Epithelial cell of proximal tubule (primary cell): ENCODE results near the gene TJP1. TPM values are rescaled to one million over a fixed set of nuclear protein-coding genes. Genes with fewer than 3 reads are reported as not detected.

Experiments used
- DNase-seq: peaks from one replicate; pipeline ENCODE4 v3.0.0-alpha.2; 2011; ENCODE audit warnings: low read depth
- H3K4me3 ChIP-seq: 2 replicates; pipeline ENCODE4 v1.5.1; 2011; ENCODE audit warnings: low read depth, mild to moderate bottlenecking, low read length
- total RNA-seq: library from RNA; depleted of rRNA; stranded (reverse); fragments of >200 nt; gene quantifications from 2 replicates; pipeline ENCODE4 v1.2.3, GENCODE V29; 2015
- TF ChIP-seq, protein P1 (sequence below): conservative IDR thresholded peaks from 2 replicates; pipeline ENCODE4 v1.5.1; 2012; ENCODE audit warnings: low read depth, mild to moderate bottlenecking, low read length

TJP1 gene
- total RNA-seq, 1 donor from 2014 or later = 106 TPM

DNA sequence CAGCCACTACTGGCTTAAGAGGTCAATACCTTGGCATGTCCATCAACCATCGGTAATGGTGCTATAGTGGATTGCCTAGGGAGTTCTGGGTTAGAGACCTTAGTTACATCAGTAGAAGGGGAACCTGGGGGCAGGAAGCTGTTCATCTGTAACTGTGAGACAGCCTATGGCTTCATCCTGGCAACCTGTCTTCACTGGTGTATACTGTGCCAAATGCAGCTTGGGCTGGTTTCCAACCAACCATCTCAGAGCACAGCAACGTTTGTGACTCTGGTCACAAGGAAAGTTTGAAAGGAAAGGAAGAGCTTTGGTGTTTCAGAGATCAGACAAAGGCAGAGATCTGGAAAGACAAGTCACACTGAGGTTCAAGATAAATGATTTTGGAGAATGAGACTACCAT, 93.8 kb downstream of the TJP1 start:
- TF ChIP-seq, protein P1, sequence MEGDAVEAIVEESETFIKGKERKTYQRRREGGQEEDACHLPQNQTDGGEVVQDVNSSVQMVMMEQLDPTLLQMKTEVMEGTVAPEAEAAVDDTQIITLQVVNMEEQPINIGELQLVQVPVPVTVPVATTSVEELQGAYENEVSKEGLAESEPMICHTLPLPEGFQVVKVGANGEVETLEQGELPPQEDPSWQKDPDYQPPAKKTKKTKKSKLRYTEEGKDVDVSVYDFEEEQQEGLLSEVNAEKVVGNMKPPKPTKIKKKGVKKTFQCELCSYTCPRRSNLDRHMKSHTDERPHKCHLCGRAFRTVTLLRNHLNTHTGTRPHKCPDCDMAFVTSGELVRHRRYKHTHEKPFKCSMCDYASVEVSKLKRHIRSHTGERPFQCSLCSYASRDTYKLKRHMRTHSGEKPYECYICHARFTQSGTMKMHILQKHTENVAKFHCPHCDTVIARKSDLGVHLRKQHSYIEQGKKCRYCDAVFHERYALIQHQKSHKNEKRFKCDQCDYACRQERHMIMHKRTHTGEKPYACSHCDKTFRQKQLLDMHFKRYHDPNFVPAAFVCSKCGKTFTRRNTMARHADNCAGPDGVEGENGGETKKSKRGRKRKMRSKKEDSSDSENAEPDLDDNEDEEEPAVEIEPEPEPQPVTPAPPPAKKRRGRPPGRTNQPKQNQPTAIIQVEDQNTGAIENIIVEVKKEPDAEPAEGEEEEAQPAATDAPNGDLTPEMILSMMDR = no peak
- no peak for DNase-seq
- no peak overlapping the region for H3K4me3 ChIP-seq

DNA sequence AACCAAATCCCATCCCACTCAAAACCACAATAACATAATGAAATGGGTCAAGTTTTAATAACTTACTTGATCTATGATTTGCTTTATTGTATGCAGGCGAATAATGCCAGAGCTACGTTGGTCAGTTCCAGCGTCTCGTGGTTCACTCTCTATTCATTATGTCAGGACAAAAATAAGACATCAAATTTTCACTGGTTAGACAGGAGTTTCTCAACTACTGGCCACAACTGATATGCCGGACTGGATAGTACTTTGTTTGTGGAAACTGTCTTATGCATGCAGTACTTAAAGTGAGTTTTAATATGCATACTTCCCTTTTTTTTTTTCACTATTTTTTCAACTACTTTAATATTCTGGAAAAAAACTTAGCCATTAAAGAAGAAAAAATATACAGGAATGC, 94.4 kb downstream of the TJP1 start:
- no peak for DNase-seq
- no peak overlapping the region for H3K4me3 ChIP-seq
- TF ChIP-seq, protein P1 = no peak

DNA sequence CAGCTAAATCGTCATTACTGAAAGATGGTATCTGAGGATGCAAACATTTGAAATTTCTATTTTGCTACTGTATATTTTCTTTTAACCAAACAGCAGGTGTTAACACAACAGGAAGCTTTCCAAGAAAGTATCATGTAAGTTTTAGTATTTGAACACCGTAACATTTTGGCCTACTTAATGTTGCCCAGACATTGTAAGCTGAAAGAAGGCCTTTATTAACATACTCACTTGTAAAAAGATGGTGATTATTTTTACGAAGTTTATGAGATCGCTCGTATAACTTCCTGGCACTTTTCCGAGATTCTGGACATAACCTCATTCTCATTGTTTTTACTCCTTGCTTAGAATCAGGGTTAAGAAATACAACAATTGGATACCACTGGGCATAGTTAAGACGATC, 95.7 kb downstream of the TJP1 start:
- TF ChIP-seq, protein P1 = no peak
- no peak overlapping the region for H3K4me3 ChIP-seq
- DNase-seq = no peak

DNA sequence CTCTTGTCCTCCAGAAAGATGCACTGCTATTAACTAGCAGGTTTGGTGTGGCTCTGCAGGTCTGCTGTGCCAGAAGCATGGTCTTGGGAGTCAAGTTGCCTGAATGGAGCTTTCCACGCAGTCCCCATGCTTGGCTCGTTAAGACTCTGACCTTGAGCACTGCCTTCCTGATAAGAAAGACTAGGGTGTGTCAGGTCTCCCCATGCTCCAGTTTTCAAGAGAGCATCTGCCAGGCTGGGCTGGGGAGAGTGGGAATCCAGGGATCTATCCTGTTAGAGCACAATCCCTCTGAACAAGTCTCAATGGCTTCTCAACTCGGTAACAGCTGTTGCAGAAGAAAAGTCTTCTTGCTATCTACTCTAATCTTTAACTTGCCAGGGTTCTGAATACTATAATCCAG, 98.2 kb downstream of the TJP1 start:
- H3K4me3 ChIP-seq = no peak overlapping the region
- TF ChIP-seq, protein P1 = no peak
- DNase-seq = no peak

DNA sequence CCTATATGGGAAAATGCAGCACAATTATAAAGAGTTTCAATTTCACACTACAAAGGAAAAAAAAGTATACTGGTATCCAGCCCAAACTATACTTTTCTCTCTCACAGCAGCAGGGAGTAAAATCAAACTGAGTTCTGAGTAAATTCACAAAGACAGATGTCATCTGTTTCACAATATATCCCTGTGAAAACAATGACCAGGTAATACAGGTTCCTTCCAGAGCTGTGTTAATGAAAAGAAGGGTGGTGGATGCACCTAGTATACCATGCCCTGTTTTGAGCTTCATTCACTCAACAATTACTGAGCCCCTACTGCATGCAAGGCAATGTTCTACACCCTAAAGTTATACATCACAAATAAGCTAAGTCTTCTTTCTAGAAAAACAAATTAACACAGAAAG, 108.5 kb downstream of the TJP1 start:
- TF ChIP-seq, protein P1 = no peak
- no peak for DNase-seq
- no peak overlapping the region for H3K4me3 ChIP-seq

DNA sequence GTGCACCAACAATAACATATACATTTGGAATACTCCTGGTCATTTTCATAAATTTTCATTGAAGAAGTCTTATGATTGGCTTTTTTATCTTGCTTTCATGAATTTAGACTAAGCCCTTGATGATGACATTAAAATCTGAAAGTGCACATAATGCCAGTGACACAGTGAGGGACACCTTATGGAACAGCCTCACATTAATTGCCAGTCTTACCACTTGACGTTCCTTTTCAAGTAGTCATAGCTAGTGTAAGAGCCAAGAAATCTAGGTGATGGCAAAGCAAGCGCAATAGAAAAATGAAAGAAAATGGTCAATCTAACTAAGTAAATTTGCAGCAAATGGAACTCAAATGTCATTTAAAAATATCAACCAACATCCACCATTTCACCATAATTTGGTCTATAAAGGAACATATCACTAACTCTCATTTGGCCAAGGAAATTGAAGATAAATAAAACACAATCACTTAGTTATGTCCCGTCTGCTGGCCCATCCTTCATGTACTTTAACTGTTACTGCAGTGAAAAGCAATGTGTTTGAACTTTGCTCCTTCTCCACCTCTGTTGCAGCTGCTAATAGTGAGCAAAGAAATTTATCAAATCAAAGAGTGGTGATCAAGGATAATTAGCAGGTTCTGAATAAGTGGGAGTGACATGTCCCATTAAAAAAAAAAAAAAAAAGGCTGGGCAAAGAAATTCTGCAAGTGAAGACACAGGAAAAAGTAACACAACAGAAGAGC, 110.0 kb downstream of the TJP1 start:
- DNase-seq = no peak
- no peak overlapping the region for H3K4me3 ChIP-seq
- TF ChIP-seq, protein P1 = no peak

DNA sequence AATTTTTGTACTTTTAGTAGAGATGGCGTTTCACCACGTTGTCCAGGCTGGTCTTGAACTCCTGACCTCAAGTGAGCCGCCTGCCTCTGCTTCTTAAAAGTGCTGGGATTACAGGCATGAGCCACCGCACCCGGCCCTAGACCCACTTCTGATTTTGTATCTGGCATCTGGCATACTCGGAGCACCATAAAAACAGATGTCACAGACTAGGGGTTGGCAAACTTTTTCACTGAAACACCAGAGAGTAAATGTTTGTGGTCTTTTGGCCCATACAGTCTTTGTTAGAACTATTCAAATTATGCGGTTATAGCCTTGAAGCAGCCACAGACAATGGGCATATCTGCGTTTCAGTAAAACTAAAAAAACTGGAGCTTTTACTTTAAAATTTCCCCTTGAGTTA, 110.7 kb downstream of the TJP1 start:
- TF ChIP-seq, protein P1 = no peak
- no peak for DNase-seq
- H3K4me3 ChIP-seq = no peak overlapping the region
